Hematopoietic multipotent progenitor cell (in vitro differentiated cells): ENCODE measurements around the gene SLC26A6. TPM values are rescaled to one million over a fixed set of nuclear protein-coding genes. Genes with fewer than 3 reads are reported as not detected.
A peak's percentile ranks its signal among the peaks of the same experiment; 100 is the strongest.

Experiments
- DNase-seq, 3 donors: peaks; one replicate each; pipeline ENCODE4 v3.0.0-alpha.2; 2011 to 2015; ENCODE audit warnings: low read depth in 2 of 3, low spot score in 2 of 3
- total RNA-seq: library from RNA; depleted of rRNA; stranded (reverse); fragments of >200 nt; gene quantifications from one replicate; pipeline ENCODE4 v1.2.3, GENCODE V29; 2012

Gene SLC26A6
- total RNA-seq, 1 donor = 20.2 TPM

DNA sequence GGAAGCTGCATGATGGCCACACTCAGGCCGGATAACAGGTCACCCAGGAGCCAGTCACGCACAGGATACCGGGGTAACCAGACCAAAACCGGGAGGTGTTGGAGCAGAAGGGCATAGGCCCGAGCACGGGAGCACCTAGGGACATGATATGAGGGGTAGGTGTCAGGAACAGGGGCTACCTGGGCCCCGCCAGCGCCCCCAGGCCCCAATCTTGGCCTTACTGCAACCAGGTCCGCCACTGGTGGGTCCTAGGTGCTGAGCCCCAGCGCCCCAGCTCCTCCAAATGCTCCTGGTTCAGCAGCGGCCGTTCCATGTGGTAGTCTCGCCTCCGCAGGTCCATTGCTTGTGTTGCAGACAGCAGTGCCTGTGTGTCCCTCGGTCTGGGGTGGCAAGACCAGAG lies 2.0 kb downstream of the SLC26A6 start:
- DNase-seq = no peak

- DNase-seq = no peak
These were observed 3.5 kb downstream of the SLC26A6 start for GRCh38 chr3:48631516-48632448.

- DNase-seq = no peak
These were observed 4.4 kb downstream of the SLC26A6 start for GRCh38 chr3:48630833-48631232.

- no peak for DNase-seq
These were observed 4.9 kb downstream of the SLC26A6 start for GRCh38 chr3:48630407-48630806.

- no peak for DNase-seq
These were observed 5.4 kb downstream of the SLC26A6 start for GRCh38 chr3:48629894-48630293.

DNA sequence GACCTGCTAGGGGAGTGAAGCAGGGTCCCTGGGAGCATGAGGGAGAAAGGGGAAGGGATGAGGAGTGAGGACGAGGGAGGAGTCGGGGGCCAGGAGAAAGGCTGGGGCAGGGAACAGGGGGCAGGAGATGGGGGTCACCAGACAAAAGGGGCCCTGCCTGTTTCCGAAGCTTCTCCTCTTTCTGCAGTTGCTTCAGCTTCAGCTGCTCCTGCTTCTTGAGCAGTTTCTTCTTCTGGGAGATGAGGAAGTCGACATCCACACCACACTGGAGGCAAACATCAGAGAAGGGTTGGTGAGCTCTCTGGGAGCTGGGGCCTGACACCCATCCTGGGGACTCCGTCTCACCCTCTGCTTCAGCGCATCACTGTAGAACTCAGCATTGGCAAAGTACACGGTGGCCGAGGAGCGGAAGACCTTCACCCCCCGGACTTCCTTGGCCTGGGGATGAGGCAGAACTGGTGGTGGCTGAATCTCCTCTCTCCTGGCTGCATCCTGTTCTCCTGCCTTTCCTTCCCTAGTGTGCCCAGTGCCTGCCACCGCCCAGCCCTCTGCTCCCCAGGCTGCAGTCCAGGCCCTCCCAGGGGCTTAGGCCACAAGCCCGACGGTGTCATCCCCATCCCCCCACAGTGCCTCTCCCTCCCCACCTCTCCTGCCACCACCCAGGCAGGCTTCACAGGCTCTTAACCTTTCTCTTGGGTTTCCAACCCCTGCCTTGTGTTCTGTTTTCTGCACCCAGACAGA lies 6.8 kb downstream of the SLC26A6 start:
- no peak for DNase-seq

GRCh38 chr3:48625600-48625999 lies 9.7 kb downstream of the SLC26A6 start:
- DNase-seq = no peak

- DNase-seq = no peak
These were observed 10.5 kb downstream of the SLC26A6 start for GRCh38 chr3:48624767-48625166.

- DNase-seq = no peak
These were observed 11.3 kb downstream of the SLC26A6 start for GRCh38 chr3:48623851-48624547.

GRCh38 chr3:48621461-48621869 lies 13.8 kb downstream of the SLC26A6 start, which contains the start of gene TMEM89:
Gene TMEM89, minus strand, starts transcription at chr3:48621769. Its CDS starts 13 bp downstream, at chr3:48621756.
- DNase-seq = no peak

DNA sequence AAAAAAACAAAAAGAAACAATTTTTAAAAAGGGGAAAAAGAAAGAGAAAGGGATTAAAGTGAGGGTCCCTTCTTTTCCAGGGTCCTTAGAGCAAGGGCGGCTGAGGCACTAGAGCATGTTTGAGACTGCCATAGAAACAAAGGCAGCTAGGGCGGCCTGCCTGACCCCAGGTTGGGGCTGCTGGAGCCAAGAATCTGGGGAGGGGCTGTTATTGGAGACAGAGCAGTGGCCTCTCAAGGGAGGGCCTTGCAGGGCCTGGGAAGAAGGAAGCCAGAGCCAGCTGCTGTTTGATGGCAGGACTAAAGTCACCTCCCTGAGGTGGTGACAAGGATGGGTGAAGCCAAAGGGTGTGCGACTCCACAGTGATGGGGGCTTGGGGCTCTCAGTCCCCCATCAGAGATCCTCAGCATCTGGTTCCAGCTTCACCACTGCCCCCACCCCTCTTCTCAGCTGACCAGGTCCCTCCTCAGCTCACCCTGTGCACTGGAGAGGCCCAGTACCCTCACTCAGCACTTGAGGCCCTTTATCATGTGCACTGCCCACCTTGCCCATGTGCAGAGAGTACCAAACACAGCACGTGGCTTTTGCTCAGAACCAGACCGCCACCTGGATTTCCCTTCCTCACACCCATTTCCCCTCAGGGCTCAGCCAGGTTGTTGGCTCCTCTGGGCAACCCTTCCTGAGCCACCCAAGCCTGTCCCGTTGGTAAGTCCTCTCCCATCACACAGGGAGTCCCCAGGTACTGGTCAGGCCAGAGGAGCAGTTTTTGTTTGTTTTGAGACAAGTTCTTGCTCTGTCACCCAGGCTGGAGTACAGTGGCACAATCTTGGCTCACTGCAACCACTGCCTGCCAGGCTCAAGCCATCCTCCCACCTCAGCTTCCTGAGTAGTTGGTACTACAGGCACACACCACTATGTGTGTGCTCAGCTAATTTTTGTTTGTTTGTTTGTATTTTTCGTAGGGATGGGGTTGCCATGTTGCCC lies 15.4 kb downstream of the SLC26A6 start:
- no peak for DNase-seq

DNA sequence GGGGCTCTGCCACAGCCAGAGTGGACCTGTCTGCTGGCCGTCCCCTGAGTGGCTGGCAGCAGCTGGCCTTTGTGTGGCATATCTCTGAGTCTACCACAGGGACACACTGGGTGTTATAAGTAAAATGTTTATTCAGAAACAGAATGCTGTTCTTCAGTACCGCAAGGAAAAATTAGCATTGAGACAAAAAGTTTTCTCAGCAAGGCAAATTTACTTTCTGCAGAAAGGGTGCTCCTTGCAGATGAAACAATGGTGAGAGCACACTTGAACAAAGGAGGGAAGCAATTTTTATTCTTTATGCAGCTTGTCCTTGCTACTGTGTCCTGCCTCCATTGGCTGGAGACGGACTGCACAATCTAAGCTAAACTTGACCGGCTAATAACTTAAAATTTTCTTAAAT lies 17.7 kb downstream of the SLC26A6 start:
- DNase-seq = no peak

DNA sequence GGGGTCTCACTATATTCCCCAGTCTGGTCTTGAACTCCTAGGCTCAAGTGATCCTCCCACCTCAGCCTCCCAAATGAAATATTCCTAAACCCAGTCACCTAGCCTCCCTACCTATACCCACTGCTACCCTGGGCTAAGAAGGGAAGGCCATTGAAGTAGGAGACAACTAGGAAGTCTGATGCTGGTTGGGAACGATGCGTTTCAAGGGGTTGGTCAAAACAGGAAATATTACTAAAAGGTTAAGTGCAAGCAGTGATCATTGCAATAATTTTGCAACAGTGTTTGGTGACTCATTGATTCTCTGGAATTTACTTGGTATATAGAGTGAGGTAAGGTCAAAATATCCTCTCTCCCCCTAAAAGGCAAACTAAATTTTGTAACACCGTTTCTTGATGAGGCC lies 21.2 kb downstream of the SLC26A6 start:
- DNase-seq = no peak

DNA sequence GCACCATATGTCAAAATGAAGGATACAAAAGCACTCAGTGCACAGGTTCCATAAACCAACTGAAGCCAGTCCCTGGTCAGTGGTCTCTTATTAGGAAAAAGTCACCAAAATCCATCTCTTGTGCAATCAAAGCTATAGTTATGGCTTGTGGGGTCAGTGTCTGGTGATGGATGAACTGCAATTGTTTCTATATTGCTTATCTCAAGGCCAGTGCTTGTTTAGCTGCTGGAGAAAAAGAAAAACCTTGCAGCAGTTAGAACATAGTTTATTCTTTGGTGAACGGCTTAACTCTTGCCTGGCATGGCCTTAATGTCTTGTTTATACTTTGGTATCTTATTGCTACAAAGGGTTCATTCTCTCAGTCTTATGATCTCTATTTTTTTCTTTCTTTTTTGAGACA lies 23.0 kb downstream of the SLC26A6 start:
- DNase-seq = no peak

GRCh38 chr3:48609088-48610005 lies 25.9 kb downstream of the SLC26A6 start, which contains the start of gene UQCRC1:
Gene UQCRC1, minus strand, starts transcription at chr3:48609646. Its CDS starts 26 bp downstream, at chr3:48609620.
- DNase-seq = peak; percentile 86 to 93 (median 91)

DNA sequence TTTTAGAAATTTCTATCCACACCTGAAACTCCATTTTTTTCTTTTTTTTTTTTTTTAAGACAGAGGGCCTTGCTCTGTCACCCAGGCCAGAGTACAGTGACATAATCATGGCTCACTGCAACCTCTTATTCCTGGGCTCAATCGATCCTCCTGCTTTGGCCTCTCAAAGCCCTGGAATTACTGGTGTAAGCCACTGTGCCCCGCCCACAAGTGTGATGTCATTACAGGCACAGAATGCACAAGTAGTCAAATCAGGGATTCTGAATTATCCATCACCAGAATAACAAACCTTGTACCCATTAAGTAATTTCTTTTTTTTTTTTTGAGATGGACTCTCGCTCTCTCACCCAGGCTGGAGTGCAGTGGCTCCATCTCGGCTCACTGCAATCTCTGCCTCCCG lies 27.7 kb downstream of the SLC26A6 start:
- DNase-seq = no peak

DNA sequence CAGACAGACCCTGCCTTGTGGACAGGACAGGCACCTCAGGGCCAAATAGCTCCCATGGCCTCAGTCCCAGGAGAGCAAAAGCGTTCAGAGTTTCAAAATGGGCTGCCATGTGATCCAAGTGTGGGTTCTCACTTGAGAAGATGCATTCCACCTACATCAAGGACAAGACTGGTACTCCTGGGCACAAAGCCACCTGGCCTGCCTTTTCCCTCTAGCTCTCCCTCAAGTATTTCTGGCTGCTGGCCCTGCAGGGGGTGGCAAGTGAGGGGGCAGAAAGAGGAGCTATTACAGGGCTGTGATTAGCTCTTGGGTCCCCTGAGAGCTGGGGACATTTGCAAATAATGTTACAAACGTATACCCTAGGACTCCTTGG lies 33.7 kb downstream of the SLC26A6 start:
- DNase-seq = no peak

- DNase-seq = no peak
These were observed 34.3 kb downstream of the SLC26A6 start for GRCh38 chr3:48600711-48601621.
